H9 (cell line): ENCODE measurements around the gene PLAA. TPM values are rescaled to one million over a fixed set of nuclear protein-coding genes. Genes with fewer than 3 reads are reported as not detected.

Source experiments
- DNase-seq: peaks from one replicate; pipeline ENCODE4 v3.0.0-alpha.2; 2017
- H2AFZ ChIP-seq: one replicate; pipeline ENCODE4 v1.6.1; 2013; ENCODE audit warnings: mild to moderate bottlenecking, low read length, control low read depth, moderate library complexity
- H2AK5ac ChIP-seq: 2 replicates; pipeline ENCODE4 v1.6.1; 2013; ENCODE audit warnings: low read length, control low read depth, mixed read lengths; ENCODE audit not compliant: insufficient read length
- H2BK120ac ChIP-seq: one replicate; pipeline ENCODE4 v1.6.1; 2013; ENCODE audit warnings: low read depth, mild to moderate bottlenecking, low read length, control low read depth, inconsistent platforms; ENCODE audit not compliant: poor library complexity, severe bottlenecking
- H2BK12ac ChIP-seq: 2 replicates; pipeline ENCODE4 v1.6.1; 2013; ENCODE audit warnings: low read length, control low read depth, mixed read lengths, low read depth; ENCODE audit not compliant: insufficient read length
- H2BK15ac ChIP-seq: 2 replicates; pipeline ENCODE4 v1.6.1; 2013; ENCODE audit warnings: low read depth, low read length, control low read depth
- H2BK20ac ChIP-seq: one replicate; pipeline ENCODE4 v1.6.1; 2013; ENCODE audit warnings: low read depth, mild to moderate bottlenecking, low read length, control low read depth, inconsistent platforms; ENCODE audit not compliant: poor library complexity, severe bottlenecking
- H2BK5ac ChIP-seq: 2 replicates; pipeline ENCODE4 v1.6.1; 2013; ENCODE audit warnings: low read length, control low read depth, mixed read lengths; ENCODE audit not compliant: insufficient read length
- H3K14ac ChIP-seq: 2 replicates; pipeline ENCODE4 v1.6.1; 2013; ENCODE audit warnings: low read length, control low read depth; ENCODE audit not compliant: insufficient read depth
- H3K18ac ChIP-seq: 2 replicates; pipeline ENCODE4 v1.6.1; 2013; ENCODE audit warnings: low read depth, mild to moderate bottlenecking, mixed read lengths, low read length, control low read depth; ENCODE audit not compliant: insufficient read length
- H3K23ac ChIP-seq: 2 replicates; pipeline ENCODE4 v1.6.1; 2013; ENCODE audit warnings: low read length, control low read depth, mixed read lengths, low read depth; ENCODE audit not compliant: insufficient read length
- H3K23me2 ChIP-seq: 2 replicates; pipeline ENCODE4 v1.6.1; 2013; ENCODE audit warnings: low read depth, mild to moderate bottlenecking, mixed read lengths, low read length, control low read depth; ENCODE audit not compliant: insufficient read length, poor library complexity, severe bottlenecking
- H3K27ac ChIP-seq: 2 replicates; pipeline ENCODE4 v1.5.1; 2013; ENCODE audit warnings: low read length, control low read depth, mixed read lengths, low read depth; ENCODE audit not compliant: insufficient read length
- H3K27me3 ChIP-seq: 2 replicates; pipeline ENCODE4 v1.6.1; 2013; ENCODE audit warnings: low read length, control low read depth, inconsistent platforms; ENCODE audit not compliant: insufficient read depth
- H3K4ac ChIP-seq: 2 replicates; pipeline ENCODE4 v1.6.1; 2013; ENCODE audit warnings: low read depth, mild to moderate bottlenecking, control low read depth, inconsistent platforms, low read length, moderate library complexity
- H3K4me1 ChIP-seq: 2 replicates; pipeline ENCODE4 v1.6.1; 2013; ENCODE audit warnings: low read length, control low read depth, inconsistent platforms; ENCODE audit not compliant: insufficient read depth
- H3K4me2 ChIP-seq: 2 replicates; pipeline ENCODE4 v1.6.1; 2013; ENCODE audit warnings: low read length, control low read depth, mixed read lengths; ENCODE audit not compliant: insufficient read length, insufficient read depth
- H3K56ac ChIP-seq: 2 replicates; pipeline ENCODE4 v1.6.1; 2013; ENCODE audit warnings: low read depth, mild to moderate bottlenecking, mixed read lengths, low read length, control low read depth; ENCODE audit not compliant: insufficient read length
- H3K79me1 ChIP-seq: 2 replicates; pipeline ENCODE4 v1.6.1; 2013; ENCODE audit warnings: low read depth, mild to moderate bottlenecking, moderate library complexity, low read length, control low read depth, inconsistent platforms; ENCODE audit not compliant: insufficient read depth, poor library complexity, severe bottlenecking
- H3K79me2 ChIP-seq: 2 replicates; pipeline ENCODE4 v1.6.1; 2013; ENCODE audit warnings: low read length, control low read depth, inconsistent platforms; ENCODE audit not compliant: insufficient read depth
- H3K9ac ChIP-seq: 2 replicates; pipeline ENCODE4 v1.6.1; 2013; ENCODE audit warnings: low read length, control low read depth, mixed read lengths; ENCODE audit not compliant: insufficient read length; ENCODE audit errors: extremely low read depth
- H3K9me3 ChIP-seq: one replicate; pipeline ENCODE4 v1.6.1; 2013; ENCODE audit warnings: low read depth, low read length, inconsistent platforms; ENCODE audit not compliant: control insufficient read depth
- H3T11ph ChIP-seq: one replicate; pipeline ENCODE4 v1.6.1; 2013; ENCODE audit warnings: mild to moderate bottlenecking, low read length, control low read depth, inconsistent platforms
- H4K20me1 ChIP-seq: one replicate; pipeline ENCODE4 v1.6.1; 2013; ENCODE audit not compliant: control insufficient read depth, insufficient read length, insufficient read depth
- H4K5ac ChIP-seq: 2 replicates; pipeline ENCODE4 v1.6.1; 2013; ENCODE audit warnings: low read depth, mild to moderate bottlenecking, mixed read lengths, low read length, control low read depth; ENCODE audit not compliant: insufficient read length
- H4K8ac ChIP-seq: replicated peaks from 2 replicates; pipeline ENCODE4 v1.6.1; 2013; ENCODE audit warnings: low read length, control low read depth, mixed read lengths, low read depth; ENCODE audit not compliant: insufficient read length
- H4K91ac ChIP-seq: 2 replicates; pipeline ENCODE4 v1.6.1; 2013; ENCODE audit warnings: low read depth, mild to moderate bottlenecking, moderate library complexity, mixed read lengths, low read length, control low read depth; ENCODE audit not compliant: insufficient read length
- H3K27ac Mint-ChIP-seq, 3 experiments: 2 replicates in 2 of 3; 3 replicates in 1 of 3; pipeline ENCODE4 v1.8.0; 2020 to 2021; ENCODE audit warnings: mixed read lengths in 3 of 3, mild to moderate bottlenecking in 1 of 3, moderate library complexity in 1 of 3
- H3K27me3 Mint-ChIP-seq: 2 replicates; pipeline ENCODE4 v1.8.0; 2021; ENCODE audit warnings: low read depth, mild to moderate bottlenecking, moderate library complexity, mixed read lengths
- H3K36me3 Mint-ChIP-seq, 3 experiments: 2 replicates in 2 of 3; 3 replicates in 1 of 3; pipeline ENCODE4 v1.8.0; 2020 to 2021; ENCODE audit warnings: low read depth in 3 of 3, mixed read lengths in 3 of 3; ENCODE audit not compliant: insufficient read depth in 1 of 3
- H3K4me1 Mint-ChIP-seq, 2 experiments: 2 replicates each; pipeline ENCODE4 v1.8.0; 2020; ENCODE audit warnings: mixed read lengths in 2 of 2
- H3K4me3 Mint-ChIP-seq, 2 experiments: 2 replicates in 1 of 2; 3 replicates in 1 of 2; pipeline ENCODE4 v1.8.0; 2020 to 2021; ENCODE audit warnings: mild to moderate bottlenecking in 2 of 2, mixed read lengths in 2 of 2, moderate library complexity in 1 of 2
- H3K9me3 Mint-ChIP-seq, 2 experiments: 2 replicates in 1 of 2; 3 replicates in 1 of 2; pipeline ENCODE4 v1.8.0; 2020; ENCODE audit warnings: mild to moderate bottlenecking in 2 of 2, mixed read lengths in 2 of 2, moderate library complexity in 1 of 2
- CTCF ChIP-seq: fragments of 200-600 bp; sonication (generic); conservative IDR thresholded peaks from 3 replicates; pipeline ENCODE4 v1.8.0; 2021; ENCODE audit warnings: antibody characterized with exemption, mild to moderate bottlenecking
- WGBS: extraction: QIAGEN DNeasy Blood & Tissue Kit; methylation state at CpG from one replicate; pipeline ENCODE4 v1.1.7; 2013; ENCODE audit warnings: missing lambda C conversion rate, low lambda C conversion rate, mixed read lengths; ENCODE audit not compliant: insufficient read length; ENCODE audit errors: extremely low coverage; 5-methylcytosine and 5-hydroxymethylcytosine counted together
- total RNA-seq: library from RNA; stranded (reverse); gene quantifications from 2 replicates; pipeline ENCODE4 v1.2.1, GENCODE V29; 2021

Gene PLAA
- total RNA-seq, 1 experiment from 2014 or later = 65.0 TPM

- Histone ChIP-seq H3K79me1 (no peaks in the 10 kb centered on the region), H3K18ac (no peak overlapping the region), H4K5ac (no peak overlapping the region), H2AFZ (no peak overlapping the region), H2BK12ac (no peak overlapping the region), H3K79me2 (no peaks in the 10 kb centered on the region), H3K9ac (no peak overlapping the region), H2BK120ac (no peak overlapping the region), H3K23me2 (no peaks in the 10 kb centered on the region), H3K14ac (no peak overlapping the region), H3K56ac (no peak overlapping the region), H3K27ac (no peak overlapping the region), H3K9me3 (no peaks in the 10 kb centered on the region), H3K4ac (no peak overlapping the region), H3K4me2 (no peak overlapping the region), H3K4me1 (no peaks in the 10 kb centered on the region), H4K91ac (no peak overlapping the region), H3K27me3 (no peaks in the 10 kb centered on the region), H4K8ac (no peak overlapping the region), H3K23ac (no peak overlapping the region), H2AK5ac (no peak overlapping the region), H2BK5ac (no peak overlapping the region), H4K20me1 (no peaks in the 10 kb centered on the region), H2BK20ac (no peak overlapping the region), H2BK15ac (no peak overlapping the region), H3T11ph (no peak overlapping the region)
- no peak for TF ChIP-seq CTCF
- DNase-seq = no peak
- H3K9me3 Mint-ChIP-seq = no peaks in the 10 kb centered on the region
- peaks cover 3% of the 10 kb centered on the region in 2 experiments; a peak in 1 of 4 replicates for H3K4me1 Mint-ChIP-seq
- no peak overlapping the region for H3K4me3 Mint-ChIP-seq
- WGBS = no CpG with 5 or more reads among the region's 8 CpGs
- H3K27me3 Mint-ChIP-seq = no peaks in the 10 kb centered on the region
- no peak overlapping the region for H3K27ac Mint-ChIP-seq
- H3K36me3 Mint-ChIP-seq = peaks cover 2 to 32% (median 11%) of the 10 kb centered on the region in 3 experiments; a peak in 5 of 7 replicates
Observed at GRCh38 chr9:26870292-26870691, 76.8 kb downstream of the PLAA start.
